SK-N-MC (cell line): ENCODE measurements around the gene SNX11.
A peak's percentile ranks its signal among the peaks of the same experiment; 100 is the strongest.

Experiments
- EZH2 ChIP-seq: fragments of 200-600 bp; sonication (generic); IDR thresholded peaks from one replicate; pipeline ENCODE4 v1.6.1; 2017; ENCODE audit warnings: antibody characterized with exemption
- FOXP2 ChIP-seq: optimal IDR thresholded peaks from 2 replicates; pipeline ENCODE3; 2011; ENCODE audit warnings: mild to moderate bottlenecking, moderate library complexity; ENCODE audit not compliant: insufficient read depth; ENCODE audit errors: extremely low read length, control extremely low read depth
- POLR2AphosphoS5 ChIP-seq: IDR thresholded peaks from 2 replicates; pipeline ENCODE4 v1.6.1; 2012; ENCODE audit warnings: mild to moderate bottlenecking, low read depth, low read length, borderline replicate concordance

DNA sequence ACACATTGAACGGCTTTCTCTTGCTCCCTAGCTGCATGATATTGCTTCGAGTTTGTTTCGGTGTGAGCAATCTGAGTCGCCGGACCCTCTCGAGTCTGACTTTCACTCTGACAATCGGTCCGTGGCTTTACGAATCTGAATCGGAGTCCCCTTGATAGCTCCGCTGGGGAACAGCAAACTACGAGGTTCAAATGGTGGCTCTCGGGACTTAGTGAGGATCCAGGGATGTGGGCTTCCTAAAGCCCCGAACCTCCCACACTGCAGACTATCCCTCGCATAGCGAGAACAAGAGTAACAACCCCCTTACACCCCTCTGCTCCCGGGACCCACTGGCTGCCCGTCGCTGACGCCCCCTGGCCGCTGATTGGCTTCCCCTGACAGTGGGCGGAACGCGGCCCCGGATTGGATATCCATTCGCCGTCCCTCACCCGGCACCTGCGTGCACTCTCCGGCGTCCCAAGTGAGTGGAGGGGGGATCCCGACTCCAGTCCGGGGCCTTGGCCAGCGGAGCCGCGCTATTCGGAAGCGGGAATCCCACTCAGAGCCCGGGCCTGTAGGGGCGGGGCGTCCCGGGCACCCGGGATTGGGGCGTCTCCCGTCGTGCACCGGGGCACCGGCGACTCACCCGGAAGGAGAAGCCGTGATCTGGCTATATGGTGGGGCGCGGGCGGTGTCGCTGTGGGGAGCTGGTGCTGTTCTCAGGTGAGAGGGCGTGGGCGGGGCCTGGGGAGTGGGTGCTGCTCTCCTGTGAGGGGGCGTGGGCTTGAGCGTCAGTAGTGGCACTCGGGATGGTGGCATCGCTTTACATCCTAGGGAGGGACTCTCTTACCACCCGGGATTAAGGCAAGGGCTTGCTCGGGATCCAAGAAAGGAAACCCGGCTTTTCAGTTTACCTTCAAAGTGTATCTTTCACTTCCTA, at the start of gene SNX11:
- peak; percentile 91 for TF ChIP-seq POLR2AphosphoS5
- TF ChIP-seq EZH2 = no peak
- no peak for TF ChIP-seq FOXP2
